ENCODE results near the gene MED23. TPM values are rescaled to one million over a fixed set of nuclear protein-coding genes. Genes with fewer than 3 reads are reported as not detected.

MED23 gene
- total RNA-seq, 1 donor from 2014 or later: 26.3 TPM

DNA sequence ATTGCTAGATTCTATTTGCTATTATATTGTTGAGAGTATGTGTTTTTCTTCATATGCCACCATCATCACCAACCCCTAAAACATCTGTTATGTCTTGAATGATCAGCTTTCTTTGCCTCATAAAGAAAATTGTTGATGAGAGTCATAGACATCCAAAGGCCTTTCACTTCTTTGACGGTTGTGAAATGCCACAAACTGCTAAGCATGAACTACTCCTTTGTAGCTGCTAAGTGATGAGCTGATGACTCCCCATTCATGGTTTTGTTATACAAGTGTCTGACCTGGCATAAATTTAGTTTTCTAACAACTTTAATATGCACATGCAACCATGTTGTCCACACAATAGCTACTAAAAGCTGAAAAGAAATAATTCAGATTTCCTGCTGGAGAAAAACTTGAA lies 684 bp upstream of the MED23 start:
- TF ChIP-seq POLR2AphosphoS5 (IDR thresholded peaks at IDR 0.05; ENCODE audit: insufficient read depth in 1 of 2, low read depth in 1 of 2): no peak
- no peak for TF ChIP-seq POLR2A (IDR thresholded peaks at IDR 0.05)
- TF ChIP-seq, protein P1, sequence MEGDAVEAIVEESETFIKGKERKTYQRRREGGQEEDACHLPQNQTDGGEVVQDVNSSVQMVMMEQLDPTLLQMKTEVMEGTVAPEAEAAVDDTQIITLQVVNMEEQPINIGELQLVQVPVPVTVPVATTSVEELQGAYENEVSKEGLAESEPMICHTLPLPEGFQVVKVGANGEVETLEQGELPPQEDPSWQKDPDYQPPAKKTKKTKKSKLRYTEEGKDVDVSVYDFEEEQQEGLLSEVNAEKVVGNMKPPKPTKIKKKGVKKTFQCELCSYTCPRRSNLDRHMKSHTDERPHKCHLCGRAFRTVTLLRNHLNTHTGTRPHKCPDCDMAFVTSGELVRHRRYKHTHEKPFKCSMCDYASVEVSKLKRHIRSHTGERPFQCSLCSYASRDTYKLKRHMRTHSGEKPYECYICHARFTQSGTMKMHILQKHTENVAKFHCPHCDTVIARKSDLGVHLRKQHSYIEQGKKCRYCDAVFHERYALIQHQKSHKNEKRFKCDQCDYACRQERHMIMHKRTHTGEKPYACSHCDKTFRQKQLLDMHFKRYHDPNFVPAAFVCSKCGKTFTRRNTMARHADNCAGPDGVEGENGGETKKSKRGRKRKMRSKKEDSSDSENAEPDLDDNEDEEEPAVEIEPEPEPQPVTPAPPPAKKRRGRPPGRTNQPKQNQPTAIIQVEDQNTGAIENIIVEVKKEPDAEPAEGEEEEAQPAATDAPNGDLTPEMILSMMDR (IDR thresholded peaks at IDR 0.05): no peak
- Histone ChIP-seq H3K9me3 (no peaks in the 10 kb centered on the region), H3K27ac (peak overlapping the region; percentile 83), H3K4me1 (peaks cover 35% of the 10 kb centered on the region), H3K4me3 (peak overlapping the region; percentile 71 to 76), H3K36me3 (peaks cover 0 to 20% of the 10 kb centered on the region in 2 donors), H3K27me3 (no peaks in the 10 kb centered on the region)
- no peak for DNase-seq (ENCODE audit: extremely low spot score in 2 of 2)
- intact Hi-C loops (cut with DNase I): no loop called here

DNA sequence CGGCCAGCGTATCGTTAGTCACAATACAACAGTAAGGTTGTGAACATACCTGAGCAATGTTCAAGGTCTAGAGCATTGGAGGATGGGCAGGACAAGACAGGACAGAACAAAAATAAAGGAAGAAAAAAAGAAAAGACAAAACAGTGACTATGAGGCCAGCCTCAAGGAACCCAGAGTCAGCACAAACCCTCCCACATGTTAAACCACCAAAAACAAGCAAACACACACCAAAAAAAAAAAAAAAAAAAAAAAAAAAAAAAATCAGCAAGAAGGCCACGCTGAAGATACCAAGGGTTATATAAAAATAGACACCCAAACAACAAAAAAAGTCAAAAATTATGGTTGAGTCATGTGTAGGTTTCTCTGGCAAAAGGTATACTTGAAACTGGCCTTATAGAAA lies 12.8 kb downstream of the MED23 start:
- Histone ChIP-seq H3K9me3 (no peaks in the 10 kb centered on the region), H3K4me3 (no peak overlapping the region), H3K36me3 (peaks cover 6 to 60% of the 10 kb centered on the region in 2 donors), H3K27me3 (no peaks in the 10 kb centered on the region), H3K27ac (no peak overlapping the region), H3K4me1 (no peaks in the 10 kb centered on the region)
- no peak for DNase-seq (ENCODE audit: extremely low spot score in 2 of 2)
- intact Hi-C loops (cut with DNase I): no loop called here
- TF ChIP-seq POLR2A (IDR thresholded peaks at IDR 0.05) (no peak), POLR2AphosphoS5 (IDR thresholded peaks at IDR 0.05; ENCODE audit: insufficient read depth in 1 of 2, low read depth in 1 of 2) (no peak)
- TF ChIP-seq, protein P1 (IDR thresholded peaks at IDR 0.05): no peak

- no peak for DNase-seq (ENCODE audit: extremely low spot score in 2 of 2)
- no peaks in the 10 kb centered on the region for H3K27me3 ChIP-seq
- no peaks in the 10 kb centered on the region for H3K9me3 ChIP-seq
- intact Hi-C loops (cut with DNase I): no loop called here
- H3K27ac ChIP-seq: no peak overlapping the region
- no peaks in the 10 kb centered on the region for H3K4me1 ChIP-seq
- H3K4me3 ChIP-seq: no peak overlapping the region
- H3K36me3 ChIP-seq: peaks cover 0 to 60% of the 10 kb centered on the region in 2 donors
- TF ChIP-seq POLR2A (IDR thresholded peaks at IDR 0.05) (no peak), POLR2AphosphoS5 (IDR thresholded peaks at IDR 0.05; ENCODE audit: insufficient read depth in 1 of 2, low read depth in 1 of 2) (no peak)
- TF ChIP-seq, protein P1 (IDR thresholded peaks at IDR 0.05): no peak
Measured at GRCh38 chr6:131613296-131613925, 14.6 kb downstream of the MED23 start.

DNA sequence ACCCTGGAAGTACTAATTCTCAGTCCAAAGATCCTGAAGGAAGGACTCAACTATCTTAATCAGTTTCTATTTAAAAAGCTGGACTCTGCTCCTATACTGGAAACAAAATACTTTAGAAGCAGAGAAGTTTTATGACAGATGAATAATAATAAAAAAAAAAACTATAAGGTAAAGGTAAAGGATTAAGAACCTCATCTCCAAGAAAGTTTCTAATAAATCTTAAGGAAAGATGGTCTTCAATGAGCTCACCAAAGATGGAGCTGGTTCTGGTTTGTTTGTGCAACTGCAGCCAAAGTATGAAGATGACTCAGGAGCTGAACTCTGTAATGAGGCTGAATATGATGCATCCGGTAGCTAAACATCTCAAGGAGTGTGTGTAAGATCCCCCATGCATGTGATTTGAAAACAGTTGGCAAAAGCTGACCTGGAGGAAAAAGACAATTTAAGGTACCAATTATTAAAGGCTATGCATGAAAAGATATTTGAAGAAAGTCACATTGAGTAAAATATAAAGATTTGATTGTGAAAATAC lies 25.2 kb downstream of the MED23 start:
- TF ChIP-seq POLR2A (IDR thresholded peaks at IDR 0.05) (no peak), POLR2AphosphoS5 (IDR thresholded peaks at IDR 0.05; ENCODE audit: insufficient read depth in 1 of 2, low read depth in 1 of 2) (no peak)
- TF ChIP-seq, protein P1 (IDR thresholded peaks at IDR 0.05): no peak
- H3K4me1 ChIP-seq: no peaks in the 10 kb centered on the region
- no peak overlapping the region for H3K27ac ChIP-seq
- H3K9me3 ChIP-seq: no peaks in the 10 kb centered on the region
- no peaks in the 10 kb centered on the region for H3K27me3 ChIP-seq
- H3K4me3 ChIP-seq: no peak overlapping the region
- peaks cover 0 to 96% of the 10 kb centered on the region in 2 donors for H3K36me3 ChIP-seq
- no peak for DNase-seq (ENCODE audit: extremely low spot score in 2 of 2)
- intact Hi-C loops (cut with DNase I): no loop called here

- no peak for DNase-seq (ENCODE audit: extremely low spot score in 2 of 2)
- no peak for TF ChIP-seq POLR2AphosphoS5 (IDR thresholded peaks at IDR 0.05; ENCODE audit: insufficient read depth in 1 of 2, low read depth in 1 of 2)
- H3K4me3 ChIP-seq: no peak overlapping the region
- no peaks in the 10 kb centered on the region for H3K9me3 ChIP-seq
- intact Hi-C loops (cut with DNase I): no loop called here
- H3K4me1 ChIP-seq: no peaks in the 10 kb centered on the region
- H3K36me3 ChIP-seq: peaks cover 0 to 89% of the 10 kb centered on the region in 2 donors
- H3K27ac ChIP-seq: no peak overlapping the region
- no peaks in the 10 kb centered on the region for H3K27me3 ChIP-seq
Measured at GRCh38 chr6:131600716-131601115, 27.3 kb downstream of the MED23 start.
